ENCODE measurements around the gene UBA3. TPM values are rescaled to one million over a fixed set of nuclear protein-coding genes. Genes with fewer than 3 reads are reported as not detected.

Gene UBA3
- total and polyA plus RNA-seq, 2 of the 13 experiments (the other 11 are each of a cell fraction or from before 2014, with no cell fraction given): 40.7 to 49.0 TPM

GRCh38 chr3:69129531-69129930 is 49.4 kb upstream of the UBA3 start:
- in situ Hi-C loops (cut with HindIII; ENCODE audit: extremely low pct_ligation_motif_present, low pct_unique_long_range_greater_than_20kb): no loop called here

More at GRCh38 chr3:69129531-69129930, 49.4 kb upstream of the UBA3 start:
- intact Hi-C loops (cut with micrococcal nuclease; ENCODE audit: unreplicated experiment): no loop called here
- H4K20me1 ChIP-seq (ENCODE audit: insufficient read depth, low read length): no peaks in the 10 kb centered on the region
- BruUV-seq (replicated peaks): no TSS peak
- H3K4me3 ChIP-seq (replicated peaks in 1 of 3; ENCODE audit: insufficient read depth in 1 of 3, low read depth in 2 of 3, low read length in 3 of 3): no peak overlapping the region
- H3K9me3 ChIP-seq (ENCODE audit: low read length): no peaks in the 10 kb centered on the region
- ChIA-PET POLR2A (no interaction called here), CTCF (ENCODE audit: low intra/inter-chr PET ratio, low total read pairs) (no interaction called here)
- DNase-seq (ENCODE audit: low spot score): no peak
- H2AFZ ChIP-seq (ENCODE audit: low read length): no peak overlapping the region
- H3K27me3 ChIP-seq (ENCODE audit: control insufficient read depth in 1 of 2, insufficient read depth in 2 of 2, low read length in 2 of 2): no peaks in the 10 kb centered on the region; a peak in 1 of 5 replicates
- no peak for TF ChIP-seq ZNF44 (CRISPR knock-in tag; IDR thresholded peaks at IDR 0.05)
- no peak for TF ChIP-seq GTF2F1 (IDR thresholded peaks at IDR 0.05; ENCODE audit: low read length)
- TF ChIP-seq NFE2L2 (IDR thresholded peaks at IDR 0.05; ENCODE audit: low read length): no peak
- TF ChIP-seq SOX13 (IDR thresholded peaks at IDR 0.05): no peak
- no peak for TF ChIP-seq SOX13 (CRISPR knock-in tag; conservative IDR thresholded peaks at IDR 0.05 in 1 of 2, IDR thresholded peaks at IDR 0.05 in 1 of 2)
- no peak for TF ChIP-seq AGO1 (IDR thresholded peaks at IDR 0.05; ENCODE audit: low read depth, low read length, poor library complexity, severe bottlenecking)
- no peak for TF ChIP-seq ZNF160 (CRISPR knock-in tag; IDR thresholded peaks at IDR 0.05)
- no peak for TF ChIP-seq TERF1 (CRISPR knock-in tag; IDR thresholded peaks at IDR 0.05)
- TF ChIP-seq BCL3 (CRISPR knock-in tag; IDR thresholded peaks at IDR 0.05): no peak
- no peak for TF ChIP-seq ZNF10 (CRISPR knock-in tag; IDR thresholded peaks at IDR 0.05; ENCODE audit: borderline replicate concordance, low read depth)
- no peak for TF ChIP-seq PHF20 (CRISPR knock-in tag; IDR thresholded peaks at IDR 0.05)
- TF ChIP-seq KDM5B (CRISPR knock-in tag; IDR thresholded peaks at IDR 0.05; ENCODE audit: borderline replicate concordance): no peak
- no peak for TF ChIP-seq TFE3 (CRISPR knock-in tag; IDR thresholded peaks at IDR 0.05)
- TF ChIP-seq ZNF18 (CRISPR knock-in tag; IDR thresholded peaks at IDR 0.05; ENCODE audit: insufficient replicate concordance): no peak
- TF ChIP-seq KLF13 (CRISPR knock-in tag; IDR thresholded peaks at IDR 0.05): no peak
- TF ChIP-seq BHLHE40 (IDR thresholded peaks at IDR 0.05; ENCODE audit: low read length): no peak
- no peak for TF ChIP-seq ZNF556 (CRISPR knock-in tag; IDR thresholded peaks at IDR 0.05; ENCODE audit: borderline replicate concordance)
- no peak for TF ChIP-seq HDAC1 (CRISPR knock-in tag; IDR thresholded peaks at IDR 0.05)
- no peak for TF ChIP-seq AHR (CRISPR knock-in tag; IDR thresholded peaks at IDR 0.05)
- TF ChIP-seq TEAD2 (CRISPR knock-in tag; IDR thresholded peaks at IDR 0.05): no peak
- TF ChIP-seq ZNF589 (CRISPR knock-in tag; conservative IDR thresholded peaks at IDR 0.05): no peak
- H3K4me2 ChIP-seq (ENCODE audit: low read depth, low read length): no peak overlapping the region
- no peaks in the 10 kb centered on the region for H3K4me1 ChIP-seq (ENCODE audit: insufficient read depth, low read length)
- no peaks in the 10 kb centered on the region for H3K36me3 ChIP-seq (replicated peaks in 1 of 2; ENCODE audit: control insufficient read depth in 1 of 2, insufficient read depth in 2 of 2, low read length in 2 of 2)
- no peaks in the 10 kb centered on the region for H3K79me2 ChIP-seq (ENCODE audit: insufficient read depth, low read length)
- ATAC-seq: no peak
- no peak overlapping the region for H3K9ac ChIP-seq (ENCODE audit: insufficient read depth, low read depth, low read length)
- WGBS (ENCODE audit: low lambda C conversion rate): 4% methylated on average over 1 of the region's 1 CpG
- H3K27ac ChIP-seq (ENCODE audit: extremely low read length, insufficient read depth, low read length): no peak overlapping the region
- FAIRE-seq: no peak
